Measurements from ENCODE around the gene MSL1. TPM values are rescaled to one million over a fixed set of nuclear protein-coding genes. Genes with fewer than 3 reads are reported as not detected.

MSL1 gene
- total RNA-seq, 1 experiment from 2014 or later, result 96.3 TPM

DNA sequence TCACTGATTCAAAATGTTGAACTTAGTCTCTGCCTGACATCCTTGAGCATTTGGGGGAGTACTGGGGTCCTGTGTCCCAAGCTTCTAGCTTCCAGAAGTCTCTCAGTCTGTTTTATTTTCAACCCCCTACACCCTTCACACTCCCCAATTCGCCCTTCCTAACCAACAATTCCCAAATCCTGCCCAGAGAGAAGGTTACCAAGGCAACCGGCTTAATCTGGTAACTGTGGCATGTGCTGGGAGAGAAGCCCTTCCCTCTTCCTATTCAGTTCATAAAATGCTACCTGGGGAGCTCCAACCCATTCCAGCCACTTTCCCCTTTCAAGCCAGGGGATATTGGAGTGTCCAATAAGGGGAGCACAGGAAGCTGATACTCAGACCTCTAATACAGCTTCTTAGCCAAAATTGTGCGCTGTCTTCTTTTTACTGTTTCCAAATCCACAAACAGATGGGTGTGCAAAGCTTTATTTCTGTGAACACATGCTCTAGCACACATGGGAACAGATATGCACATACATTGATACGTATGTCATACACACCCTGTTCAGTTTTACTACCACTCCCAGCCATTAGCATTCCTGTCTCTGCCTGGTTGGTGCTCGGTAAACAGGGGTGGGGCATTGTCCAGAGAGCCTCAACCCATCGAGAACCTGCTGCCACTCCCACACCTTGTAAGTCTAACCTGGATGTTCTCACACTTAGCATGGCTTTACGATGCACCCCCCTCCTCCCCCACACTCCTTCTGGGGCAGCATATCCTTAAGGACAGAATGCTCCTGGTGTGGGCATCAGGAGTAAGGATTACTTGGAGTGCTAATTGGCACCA is 54.4 kb downstream of the MSL1 start:
- intact Hi-C loops (cut with micrococcal nuclease; ENCODE audit: unreplicated experiment) (no loop called here), in situ Hi-C loops (cut with HindIII; ENCODE audit: low pct_unique_long_range_greater_than_20kb, low sequenced_read_pairs) (no loop called here)
- H3K4me1 ChIP-seq (ENCODE audit: control insufficient read depth, insufficient read depth, low read length), result peaks cover 12% of the 10 kb centered on the region
- no peak overlapping the region for H3K4me3 ChIP-seq (ENCODE audit: low read depth in 2 of 2, low read length in 2 of 2)
- no peak overlapping the region for H3K27ac ChIP-seq (ENCODE audit: low read length)
- peaks cover 5% of the 10 kb centered on the region; the same call in 1 of the 2 replicates for H3K36me3 ChIP-seq (ENCODE audit: control insufficient read depth, insufficient read depth, low read length)
- ChIA-PET CTCF (interaction anchor here (0.6 kb wide), 1 partner anchor 24 kb away, joined by 5 read pairs; no protein-coding TSS in a partner anchor), POLR2A (no interaction called here)
- DNase-seq (ENCODE audit: low read depth, low spot score) (no peak), ATAC-seq (no peak; the same call in 1 of the 2 replicates)
- no peaks in the 10 kb centered on the region for H3K27me3 ChIP-seq (ENCODE audit: control insufficient read depth, insufficient read depth, low read length)
- no TSS peak for BruUV-seq (replicated peaks)
- TF ChIP-seq POLR2AphosphoS5 (IDR thresholded peaks at IDR 0.05; ENCODE audit: low read depth, low read length) (no peak), TCF7L2 (IDR thresholded peaks at IDR 0.05; ENCODE audit: low read depth, low read length) (no peak), SIN3A (IDR thresholded peaks at IDR 0.05; ENCODE audit: borderline replicate concordance, insufficient read depth, low read depth, low read length) (no peak)
- TF ChIP-seq, protein P1, sequence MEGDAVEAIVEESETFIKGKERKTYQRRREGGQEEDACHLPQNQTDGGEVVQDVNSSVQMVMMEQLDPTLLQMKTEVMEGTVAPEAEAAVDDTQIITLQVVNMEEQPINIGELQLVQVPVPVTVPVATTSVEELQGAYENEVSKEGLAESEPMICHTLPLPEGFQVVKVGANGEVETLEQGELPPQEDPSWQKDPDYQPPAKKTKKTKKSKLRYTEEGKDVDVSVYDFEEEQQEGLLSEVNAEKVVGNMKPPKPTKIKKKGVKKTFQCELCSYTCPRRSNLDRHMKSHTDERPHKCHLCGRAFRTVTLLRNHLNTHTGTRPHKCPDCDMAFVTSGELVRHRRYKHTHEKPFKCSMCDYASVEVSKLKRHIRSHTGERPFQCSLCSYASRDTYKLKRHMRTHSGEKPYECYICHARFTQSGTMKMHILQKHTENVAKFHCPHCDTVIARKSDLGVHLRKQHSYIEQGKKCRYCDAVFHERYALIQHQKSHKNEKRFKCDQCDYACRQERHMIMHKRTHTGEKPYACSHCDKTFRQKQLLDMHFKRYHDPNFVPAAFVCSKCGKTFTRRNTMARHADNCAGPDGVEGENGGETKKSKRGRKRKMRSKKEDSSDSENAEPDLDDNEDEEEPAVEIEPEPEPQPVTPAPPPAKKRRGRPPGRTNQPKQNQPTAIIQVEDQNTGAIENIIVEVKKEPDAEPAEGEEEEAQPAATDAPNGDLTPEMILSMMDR (IDR thresholded peaks at IDR 0.05), result no peak
- TF ChIP-seq, protein P2, sequence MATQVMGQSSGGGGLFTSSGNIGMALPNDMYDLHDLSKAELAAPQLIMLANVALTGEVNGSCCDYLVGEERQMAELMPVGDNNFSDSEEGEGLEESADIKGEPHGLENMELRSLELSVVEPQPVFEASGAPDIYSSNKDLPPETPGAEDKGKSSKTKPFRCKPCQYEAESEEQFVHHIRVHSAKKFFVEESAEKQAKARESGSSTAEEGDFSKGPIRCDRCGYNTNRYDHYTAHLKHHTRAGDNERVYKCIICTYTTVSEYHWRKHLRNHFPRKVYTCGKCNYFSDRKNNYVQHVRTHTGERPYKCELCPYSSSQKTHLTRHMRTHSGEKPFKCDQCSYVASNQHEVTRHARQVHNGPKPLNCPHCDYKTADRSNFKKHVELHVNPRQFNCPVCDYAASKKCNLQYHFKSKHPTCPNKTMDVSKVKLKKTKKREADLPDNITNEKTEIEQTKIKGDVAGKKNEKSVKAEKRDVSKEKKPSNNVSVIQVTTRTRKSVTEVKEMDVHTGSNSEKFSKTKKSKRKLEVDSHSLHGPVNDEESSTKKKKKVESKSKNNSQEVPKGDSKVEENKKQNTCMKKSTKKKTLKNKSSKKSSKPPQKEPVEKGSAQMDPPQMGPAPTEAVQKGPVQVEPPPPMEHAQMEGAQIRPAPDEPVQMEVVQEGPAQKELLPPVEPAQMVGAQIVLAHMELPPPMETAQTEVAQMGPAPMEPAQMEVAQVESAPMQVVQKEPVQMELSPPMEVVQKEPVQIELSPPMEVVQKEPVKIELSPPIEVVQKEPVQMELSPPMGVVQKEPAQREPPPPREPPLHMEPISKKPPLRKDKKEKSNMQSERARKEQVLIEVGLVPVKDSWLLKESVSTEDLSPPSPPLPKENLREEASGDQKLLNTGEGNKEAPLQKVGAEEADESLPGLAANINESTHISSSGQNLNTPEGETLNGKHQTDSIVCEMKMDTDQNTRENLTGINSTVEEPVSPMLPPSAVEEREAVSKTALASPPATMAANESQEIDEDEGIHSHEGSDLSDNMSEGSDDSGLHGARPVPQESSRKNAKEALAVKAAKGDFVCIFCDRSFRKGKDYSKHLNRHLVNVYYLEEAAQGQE (IDR thresholded peaks at IDR 0.05; ENCODE audit: insufficient read depth in 1 of 2, low read depth in 2 of 2, low read length in 1 of 2), result no peak
- H3K9me3 ChIP-seq (ENCODE audit: control insufficient read depth, insufficient read depth, low read depth, low read length), result no peaks in the 10 kb centered on the region

DNA sequence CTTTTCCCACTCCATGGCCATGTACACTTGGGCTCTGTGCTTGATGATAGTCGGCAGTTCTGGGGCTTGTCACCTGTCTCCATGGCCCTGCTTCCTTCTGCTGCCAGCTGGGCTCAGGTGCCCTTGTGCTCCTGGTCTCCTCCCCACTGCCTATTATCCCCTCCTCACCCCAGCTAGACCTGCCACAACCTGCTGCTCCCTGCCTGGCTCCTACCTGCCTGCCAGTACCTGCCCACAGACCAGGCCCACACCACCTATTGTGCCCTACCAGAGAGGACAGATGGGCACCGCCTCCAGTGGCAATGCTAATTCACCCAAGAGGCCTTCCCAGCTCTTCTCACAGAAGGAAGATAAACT is 55.0 kb downstream of the MSL1 start:
- intact Hi-C loops (cut with micrococcal nuclease; ENCODE audit: unreplicated experiment), result no loop called here
- peak; percentile 22 for ATAC-seq
- Histone ChIP-seq H3K9me3 (ENCODE audit: control insufficient read depth, insufficient read depth, low read depth, low read length) (no peaks in the 10 kb centered on the region), H3K4me3 (ENCODE audit: low read depth in 2 of 2, low read length in 2 of 2) (no peak overlapping the region), H3K4me1 (ENCODE audit: control insufficient read depth, insufficient read depth, low read length) (peaks cover 12% of the 10 kb centered on the region), H3K27me3 (ENCODE audit: control insufficient read depth, insufficient read depth, low read length) (no peaks in the 10 kb centered on the region), H3K27ac (ENCODE audit: low read length) (no peak overlapping the region), H3K36me3 (ENCODE audit: control insufficient read depth, insufficient read depth, low read length) (no peaks in the 10 kb centered on the region; the same call in 1 of the 2 replicates)
- no peak for DNase-seq (ENCODE audit: low read depth, low spot score)
- no TSS peak for BruUV-seq (replicated peaks)
- no peak for TF ChIP-seq SIN3A (IDR thresholded peaks at IDR 0.05; ENCODE audit: borderline replicate concordance, insufficient read depth, low read depth, low read length)
- no peak for TF ChIP-seq TCF7L2 (IDR thresholded peaks at IDR 0.05; ENCODE audit: low read depth, low read length)
- TF ChIP-seq, protein P1 (IDR thresholded peaks at IDR 0.05), result no peak
- TF ChIP-seq POLR2AphosphoS5 (IDR thresholded peaks at IDR 0.05; ENCODE audit: low read depth, low read length), result no peak
- TF ChIP-seq, protein P2 (IDR thresholded peaks at IDR 0.05; ENCODE audit: insufficient read depth in 1 of 2, low read depth in 2 of 2, low read length in 1 of 2), result no peak
- in situ Hi-C loops (cut with HindIII; ENCODE audit: low pct_unique_long_range_greater_than_20kb, low sequenced_read_pairs), result no loop called here
- ChIA-PET POLR2A (no interaction called here), CTCF (no interaction called here)

Data from Panc1 (cell line).